CD4-positive, alpha-beta T cell treated with Interferon alpha-2 for 1 hour (primary cell): Measurements from ENCODE around the gene EML3.
A peak's percentile ranks its signal among the peaks of the same experiment; 100 is the strongest.
"Not testable (repeated sequence)": the region's sequence is repeated elsewhere in the genome, so short reads cannot be mapped to it uniquely, and the experiment has no call there.

Source experiments
- DNase-seq, 2 donors: peaks; one replicate each; pipeline ENCODE4 v3.0.0-alpha.2; 2020 to 2022

The EML3 gene

GRCh38 chr11:62612366-62613290 lies at the start of gene EML3, which contains the start of gene ROM1:
Gene EML3, minus strand, starts transcription at chr11:62612775. Its CDS starts 318 bp downstream, at chr11:62612457.
Gene ROM1, plus strand, starts transcription at chr11:62613257. Its CDS starts 25 bp downstream, at chr11:62613282.
- peak; percentile 93 to 95 for DNase-seq

GRCh38 chr11:62656796-62657429 lies 44.3 kb upstream of the EML3 start:
- no peak for DNase-seq

- no peak for DNase-seq
Measured at GRCh38 chr11:62654297-62654696, 41.7 kb upstream of the EML3 start.

- peak in 1 of 2 donors; percentile 74 for DNase-seq
Measured at GRCh38 chr11:62652161-62653006, 39.8 kb upstream of the EML3 start.

- DNase-seq, result not testable (repeated sequence)
Measured at GRCh38 chr11:62650283-62650682, 37.7 kb upstream of the EML3 start.

GRCh38 chr11:62649486-62649885 lies 36.9 kb upstream of the EML3 start:
- no peak for DNase-seq

GRCh38 chr11:62648967-62649364 lies 36.4 kb upstream of the EML3 start:
- DNase-seq, result no peak

- DNase-seq, result no peak
Measured at GRCh38 chr11:62648185-62648966, 35.8 kb upstream of the EML3 start.

GRCh38 chr11:62647609-62648005 lies 35.0 kb upstream of the EML3 start:
- DNase-seq, result no peak

- DNase-seq, result no peak
Measured at GRCh38 chr11:62646825-62647608, 34.4 kb upstream of the EML3 start.

- peak; percentile 98 to 99 for DNase-seq
Measured at GRCh38 chr11:62645946-62646824, 33.6 kb upstream of the EML3 start, which contains the start of gene GANAB. Gene GANAB, minus strand, starts transcription at chr11:62646613. Its CDS starts 14 bp downstream, at chr11:62646599.

GRCh38 chr11:62645671-62645945 lies 33.0 kb upstream of the EML3 start:
- DNase-seq, result no peak

- no peak for DNase-seq
Measured at GRCh38 chr11:62644220-62644619, 31.6 kb upstream of the EML3 start.

GRCh38 chr11:62632492-62632891 lies 19.9 kb upstream of the EML3 start:
- no peak for DNase-seq

GRCh38 chr11:62627713-62628112 lies 15.1 kb upstream of the EML3 start:
- peak in 1 of 2 donors; percentile 29 for DNase-seq

- DNase-seq, result peak in 1 of 2 donors; percentile 22
Measured at GRCh38 chr11:62622476-62623089, 10.0 kb upstream of the EML3 start.

- peak; percentile 98 to 99 for DNase-seq
Measured at GRCh38 chr11:62621567-62622470, 9.2 kb upstream of the EML3 start, which contains the start of gene B3GAT3. Gene B3GAT3, minus strand, starts transcription at chr11:62621986. Its CDS starts 39 bp downstream, at chr11:62621947.

GRCh38 chr11:62621027-62621566 lies 8.5 kb upstream of the EML3 start:
- DNase-seq, result no peak
